Activated CD8-positive, alpha-beta memory T cell treated with anti-CD3 and anti-CD28 coated beads, Interleukin-2, amount 50 U/mL, for 24 hours (primary cell): ENCODE results near the gene SLC6A12.
"Not testable (repeated sequence)": the region's sequence is repeated elsewhere in the genome, so short reads cannot be mapped to it uniquely, and the experiment has no call there.

ENCODE experiments used
- DNase-seq: peaks from one replicate; pipeline ENCODE4 v3.0.0-alpha.2; 2020; ENCODE audit errors: extremely low read depth

SLC6A12 gene

DNA sequence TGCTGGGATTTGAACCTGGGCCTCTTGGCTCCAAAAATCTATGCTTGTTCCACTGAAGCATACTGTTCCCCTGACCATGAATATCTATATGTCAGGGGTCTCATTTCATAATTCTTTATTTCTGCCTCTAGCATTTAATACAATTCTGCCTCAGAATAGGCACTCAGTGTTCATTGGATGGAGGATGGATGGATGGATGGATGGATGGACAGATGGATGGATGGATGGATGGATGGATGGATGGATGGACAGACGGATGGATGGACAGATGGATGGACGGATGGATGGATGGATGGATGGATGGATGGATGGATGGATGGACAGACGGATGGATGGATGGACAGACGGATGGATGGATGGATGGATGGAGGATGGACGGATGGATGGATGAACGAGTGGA lies 3.1 kb upstream of the SLC6A12 start:
- DNase-seq: not testable (repeated sequence)

DNA sequence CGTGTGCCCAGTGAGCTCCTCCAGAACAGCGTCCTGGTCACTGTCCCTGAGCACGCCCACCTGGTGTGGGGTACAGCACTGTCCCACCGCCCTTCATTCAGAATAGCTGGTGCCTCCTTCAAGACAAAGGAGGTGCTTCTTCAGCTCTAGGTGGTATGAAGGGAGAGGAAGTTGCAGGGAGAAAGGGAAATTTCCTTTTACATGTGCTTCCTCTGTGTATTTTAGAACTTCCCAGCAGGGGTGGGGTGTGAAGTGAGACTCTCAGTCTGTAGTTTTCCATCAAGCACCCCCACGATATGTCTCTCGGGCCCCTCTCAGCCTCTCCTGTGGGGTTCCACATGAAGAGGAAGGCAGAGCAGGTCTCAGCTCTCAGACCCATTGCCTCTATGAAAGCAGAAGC lies 1.2 kb upstream of the SLC6A12 start:
- no peak for DNase-seq

DNA sequence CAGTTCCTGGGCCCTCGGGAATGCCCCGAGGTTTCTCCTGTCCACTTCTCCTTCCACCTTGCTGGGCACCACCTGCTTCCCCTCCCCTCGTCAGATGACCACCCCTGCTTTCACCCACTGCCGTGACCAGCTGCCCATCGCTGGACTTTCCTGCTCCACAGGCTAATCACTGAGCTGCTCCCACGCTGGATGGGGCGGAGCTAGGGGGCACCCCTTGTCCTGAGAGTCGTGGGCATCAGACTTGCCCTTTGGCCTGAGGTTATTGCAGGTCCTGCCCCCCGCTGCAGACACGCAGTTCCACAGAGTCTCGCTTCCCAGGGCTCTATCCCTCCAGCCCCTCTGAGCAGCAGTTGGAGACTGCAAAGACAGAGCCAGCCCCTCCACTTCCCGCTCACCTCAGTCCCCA lies 427 bp downstream of the SLC6A12 start:
- DNase-seq: no peak

DNA sequence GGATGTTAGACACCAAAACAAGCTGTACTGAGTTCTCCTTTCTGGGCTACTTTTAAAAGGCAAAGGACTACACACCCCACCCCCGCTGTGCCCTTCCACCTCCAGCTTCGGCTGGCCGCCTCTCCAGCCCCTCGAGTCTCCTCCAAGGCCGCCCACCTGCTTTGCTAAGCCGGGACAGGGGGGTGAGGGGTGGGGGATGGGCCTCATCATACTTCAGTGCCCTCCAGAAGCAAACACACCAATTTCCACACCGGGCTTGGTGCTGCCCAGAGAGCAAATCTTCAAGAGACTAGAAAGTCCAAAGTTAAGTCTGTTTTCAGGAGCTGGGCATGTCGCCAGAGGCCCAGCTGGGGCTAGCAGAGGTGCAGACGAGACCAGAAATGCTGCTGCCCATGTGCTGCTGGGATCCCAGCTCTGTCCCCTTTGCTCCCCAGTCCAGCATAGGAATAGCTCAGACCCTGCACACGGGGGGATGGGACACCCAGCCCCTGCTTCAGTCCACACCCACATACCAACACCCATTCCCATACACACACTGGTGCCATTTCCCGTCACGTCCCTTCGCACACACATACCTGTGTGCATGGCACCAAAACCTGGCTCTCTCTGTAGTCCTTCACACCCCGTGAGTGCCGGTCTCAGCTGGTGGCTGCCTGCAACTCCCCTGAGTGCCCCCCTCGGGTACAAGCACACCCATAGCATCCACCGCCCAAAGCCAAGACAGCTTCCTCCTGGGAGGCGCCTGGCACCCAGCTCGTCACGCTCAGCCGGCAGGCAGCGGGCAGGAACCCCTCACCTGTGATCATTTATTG lies 1.0 kb downstream of the SLC6A12 start:
- DNase-seq: no peak

DNA sequence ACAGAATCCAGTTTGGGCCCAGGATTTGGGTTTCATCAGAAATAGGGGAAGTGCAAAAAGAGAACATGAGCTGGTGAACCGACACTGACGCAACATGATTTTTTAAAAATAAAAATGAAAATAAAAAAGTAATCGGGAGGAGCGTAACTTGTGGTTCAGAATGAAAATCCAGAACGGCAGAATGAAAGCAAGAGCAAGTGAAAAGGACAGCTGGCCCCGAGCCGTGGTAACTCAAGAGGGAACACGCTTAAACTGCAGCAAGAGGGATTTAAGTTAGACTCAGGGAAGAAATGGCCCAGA lies 1.6 kb downstream of the SLC6A12 start:
- DNase-seq: no peak

DNA sequence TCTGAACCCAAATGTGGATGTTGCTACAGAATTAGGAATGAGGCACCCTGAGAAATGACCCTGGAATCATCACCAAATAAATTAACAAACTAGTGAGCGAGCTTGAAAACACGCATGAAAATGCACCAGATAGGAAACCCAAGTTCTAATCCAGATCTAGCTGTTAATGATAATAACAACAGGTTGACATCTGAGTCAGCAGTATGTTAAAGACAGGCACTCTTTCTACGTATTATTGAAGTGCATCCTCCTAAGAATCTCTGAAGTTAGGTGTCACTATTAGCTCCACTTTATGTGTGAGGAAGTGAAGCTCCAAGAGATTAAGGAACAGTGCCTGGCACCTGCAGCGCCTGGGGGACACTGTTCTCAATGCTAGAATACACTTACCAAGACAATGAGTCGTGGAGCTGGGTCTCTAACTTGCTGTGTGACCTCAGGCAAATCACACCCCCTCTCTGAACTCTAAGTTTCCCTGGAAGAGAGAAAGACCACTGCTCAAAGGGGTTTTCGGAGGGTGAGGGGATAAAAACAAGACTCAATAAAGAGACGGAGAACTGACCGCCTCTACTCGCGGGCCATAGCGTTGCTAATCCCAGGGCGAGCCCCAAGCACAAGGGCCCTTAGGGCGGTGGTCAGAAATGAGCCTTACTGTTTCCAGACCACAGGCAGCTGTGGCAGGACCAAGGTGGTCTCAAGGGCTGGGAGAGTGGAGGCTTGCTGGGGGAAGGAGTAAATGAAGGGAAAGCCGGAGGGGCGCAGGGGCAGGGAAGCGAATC lies 2.1 kb downstream of the SLC6A12 start:
- DNase-seq: no peak

DNA sequence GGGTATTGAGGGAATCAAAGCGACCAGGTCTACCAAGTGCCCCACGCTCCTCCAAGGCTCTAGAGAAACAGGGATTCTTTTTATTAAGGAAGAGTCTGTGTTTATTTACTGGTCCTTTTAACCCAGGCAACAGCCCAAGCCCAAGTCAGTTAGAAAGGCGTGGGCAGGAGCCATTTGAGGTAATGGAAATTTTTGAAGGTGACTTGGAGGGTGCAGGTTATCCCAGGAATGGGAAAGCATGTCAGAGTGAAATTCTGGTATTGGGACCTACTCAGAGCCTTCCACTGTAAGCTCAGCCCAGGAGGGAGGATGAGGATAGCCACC lies 2.9 kb downstream of the SLC6A12 start:
- no peak for DNase-seq

DNA sequence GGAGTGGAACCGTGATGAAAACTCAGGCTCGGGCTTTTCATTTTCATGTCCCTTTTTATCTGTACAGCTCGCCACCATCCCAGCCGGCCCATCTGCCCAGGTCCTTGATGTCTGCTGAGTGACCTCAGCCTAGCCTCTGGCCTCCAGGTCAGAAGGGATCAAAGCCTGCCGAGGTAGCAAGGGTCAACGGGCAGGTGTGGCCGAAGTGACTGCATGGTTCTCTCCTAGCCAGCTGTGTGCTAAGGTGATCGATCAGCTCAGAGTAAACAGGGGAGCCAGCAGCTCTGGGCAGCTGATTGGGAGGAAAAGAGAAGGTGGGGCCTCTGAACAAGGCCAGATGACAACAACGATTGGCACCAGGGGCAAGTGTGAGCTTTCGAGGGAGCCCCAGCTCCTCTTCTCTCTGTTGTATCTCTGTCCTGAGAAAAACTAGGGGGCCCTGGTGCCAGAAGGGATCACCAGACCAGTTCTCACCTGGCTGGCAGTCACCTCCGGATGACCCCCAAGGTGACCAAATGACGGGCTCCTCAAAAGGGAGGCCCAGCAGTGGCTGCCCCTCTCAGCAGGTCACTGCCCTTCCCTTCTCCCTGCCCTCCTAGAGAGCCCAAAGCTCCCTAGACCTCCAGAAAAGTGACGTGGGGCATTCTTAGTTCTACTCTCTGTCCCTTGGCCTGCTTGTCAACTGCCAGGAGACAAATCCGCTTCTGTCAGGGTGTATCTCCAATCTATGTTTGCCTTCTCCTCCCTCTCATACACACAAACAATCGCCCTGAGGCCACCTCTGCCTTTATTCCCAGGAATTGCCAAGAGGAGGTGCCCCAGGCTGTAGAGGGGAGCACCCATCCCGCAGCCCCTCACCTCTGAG lies 3.4 kb downstream of the SLC6A12 start:
- no peak for DNase-seq

DNA sequence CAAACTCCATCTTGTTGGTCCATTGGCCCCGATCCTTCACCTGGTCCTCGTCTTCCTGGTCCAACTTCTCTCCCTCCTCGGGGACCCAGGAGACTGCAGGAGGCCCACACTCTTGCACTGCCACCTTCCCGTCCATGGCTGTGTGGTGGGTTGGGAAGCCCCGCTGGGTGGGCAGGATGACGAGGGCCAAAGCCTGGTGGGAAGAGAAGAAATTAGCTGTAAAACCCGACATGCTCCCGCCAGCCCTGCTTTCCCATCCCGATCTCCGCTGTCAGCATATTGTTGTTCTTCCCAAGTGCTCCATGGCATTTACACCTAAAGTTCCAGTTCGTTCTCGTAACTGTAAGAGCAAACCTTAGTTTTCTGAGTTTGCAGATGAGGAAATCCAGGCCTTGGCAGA lies 4.1 kb downstream of the SLC6A12 start:
- no peak for DNase-seq

DNA sequence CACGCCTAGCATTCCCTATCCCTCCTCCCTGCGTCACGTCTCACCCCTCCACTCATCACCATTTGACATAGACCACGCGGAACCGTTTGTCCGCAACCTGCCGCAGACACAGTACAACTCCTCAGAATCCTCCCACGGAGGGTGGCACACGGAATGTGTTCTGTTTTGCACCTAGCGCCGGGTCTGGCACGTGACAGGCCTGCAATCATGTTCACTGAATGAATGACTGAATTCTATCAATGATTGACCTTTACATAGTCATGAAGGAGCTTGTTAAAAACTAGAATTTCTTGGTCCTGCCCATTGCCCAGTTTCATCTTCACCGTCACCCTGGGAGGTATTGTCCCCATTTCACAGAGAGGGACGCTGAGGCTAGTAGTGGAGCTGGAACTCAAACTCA lies 4.7 kb downstream of the SLC6A12 start:
- DNase-seq: no peak

DNA sequence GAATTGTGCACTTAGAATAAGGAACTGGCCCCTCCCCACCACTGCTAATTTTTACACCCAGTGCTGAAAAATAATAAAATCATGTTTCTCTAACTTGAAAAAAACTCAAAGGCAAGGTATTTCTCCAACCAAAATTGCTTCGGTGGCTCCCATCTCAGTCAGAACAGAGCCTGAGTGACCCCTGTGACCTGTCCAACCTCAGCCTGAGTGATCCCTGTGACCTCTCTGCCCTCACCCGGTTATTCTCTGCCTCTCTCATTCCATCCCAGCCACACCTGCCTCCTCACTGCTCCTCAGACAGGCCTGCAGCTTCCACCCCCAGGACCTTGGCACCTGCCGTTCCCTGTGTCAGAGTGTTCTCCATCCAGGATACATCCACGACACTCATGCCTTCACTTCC lies 5.1 kb downstream of the SLC6A12 start:
- no peak for DNase-seq

DNA sequence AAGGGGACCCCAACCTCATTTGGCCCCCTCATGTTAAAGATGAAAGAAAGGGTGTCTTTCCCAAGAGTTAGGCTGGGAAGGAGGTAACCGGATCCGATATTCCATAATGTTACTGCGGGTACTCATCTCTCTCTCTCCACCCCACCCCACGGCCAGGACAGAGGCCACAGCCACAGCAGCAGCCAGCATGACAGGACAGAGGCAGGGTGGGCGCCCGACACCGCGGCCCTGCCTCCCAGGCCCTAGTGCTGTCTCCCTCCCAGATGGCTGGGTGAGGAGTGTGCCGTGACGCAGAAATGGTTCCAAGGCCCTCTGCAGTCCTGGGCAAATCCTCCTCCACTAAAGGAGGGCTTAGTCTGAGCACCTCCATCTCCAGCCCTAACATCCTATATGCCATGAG lies 6.2 kb downstream of the SLC6A12 start:
- DNase-seq: no peak

DNA sequence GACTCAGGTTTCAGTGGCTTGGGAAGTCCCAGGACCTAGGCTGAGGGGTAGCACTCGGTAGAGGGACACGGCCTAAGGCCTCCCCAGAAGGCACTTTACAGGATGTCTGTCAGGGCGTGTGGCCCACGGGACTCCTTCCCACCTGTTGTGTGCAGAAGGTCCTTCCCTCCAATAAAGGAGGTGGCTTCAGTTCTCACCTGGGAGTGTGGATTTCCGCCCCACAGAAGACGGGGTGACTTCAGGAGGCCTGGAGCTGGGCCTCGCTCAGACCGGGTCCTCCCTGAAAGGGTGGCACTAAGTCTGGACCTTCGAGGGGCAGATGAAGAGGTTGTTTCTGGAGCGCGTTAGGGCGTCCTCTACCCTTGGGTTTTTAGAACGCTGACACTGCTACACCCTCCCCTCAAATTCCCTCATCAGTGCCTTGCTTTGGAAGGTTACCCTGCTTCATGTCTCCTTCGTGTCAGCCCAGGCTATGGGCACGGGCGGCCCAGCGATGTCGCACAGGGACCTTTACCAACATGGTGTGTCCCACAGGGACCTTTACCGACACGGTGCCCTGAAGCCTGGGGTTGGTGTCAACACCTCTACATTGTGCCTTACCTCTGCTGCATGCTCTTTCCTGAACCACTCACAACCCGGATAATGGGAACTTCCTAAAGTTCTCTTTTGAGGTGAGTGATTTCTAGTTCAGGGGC lies 7.1 kb downstream of the SLC6A12 start:
- no peak for DNase-seq

DNA sequence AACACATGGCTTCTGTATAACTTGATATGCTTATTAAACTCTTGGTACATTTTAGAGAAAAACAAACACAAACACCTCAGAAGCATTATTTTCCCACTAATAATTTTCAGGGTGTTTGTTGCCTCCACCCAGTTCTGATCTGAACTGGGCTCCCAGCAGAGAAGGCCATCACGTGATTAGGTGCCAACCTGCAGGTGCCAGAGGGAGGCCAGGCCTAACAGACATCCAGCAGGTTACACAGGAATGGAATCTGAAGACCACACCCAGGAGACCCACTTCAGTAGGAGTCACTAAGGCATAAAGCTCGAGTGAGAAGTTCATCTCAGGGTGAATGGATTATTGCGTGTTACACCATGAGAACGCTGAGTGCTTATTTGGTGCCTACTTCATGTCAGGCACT lies 8.9 kb downstream of the SLC6A12 start:
- DNase-seq: no peak

DNA sequence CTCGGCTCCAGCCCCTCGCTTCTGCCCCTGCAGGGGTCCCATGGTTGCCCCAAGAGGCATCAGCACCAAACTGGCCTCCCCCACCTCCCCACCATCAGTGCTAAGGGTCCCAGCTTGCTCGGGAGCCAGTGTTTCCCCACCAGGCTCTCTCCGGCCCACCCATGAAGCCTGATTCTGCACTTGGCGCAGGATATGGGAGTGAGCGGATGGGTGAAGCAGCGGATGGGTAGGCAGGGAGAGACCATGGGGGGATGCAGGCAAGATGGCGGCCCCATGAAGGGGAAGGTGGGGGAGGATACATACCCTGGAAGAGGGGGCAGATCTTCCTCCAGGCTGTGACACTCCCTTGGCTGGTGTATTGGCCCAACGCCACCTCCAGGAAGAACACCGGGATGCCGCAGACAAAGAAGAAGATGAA lies 9.7 kb downstream of the SLC6A12 start:
- no peak for DNase-seq

DNA sequence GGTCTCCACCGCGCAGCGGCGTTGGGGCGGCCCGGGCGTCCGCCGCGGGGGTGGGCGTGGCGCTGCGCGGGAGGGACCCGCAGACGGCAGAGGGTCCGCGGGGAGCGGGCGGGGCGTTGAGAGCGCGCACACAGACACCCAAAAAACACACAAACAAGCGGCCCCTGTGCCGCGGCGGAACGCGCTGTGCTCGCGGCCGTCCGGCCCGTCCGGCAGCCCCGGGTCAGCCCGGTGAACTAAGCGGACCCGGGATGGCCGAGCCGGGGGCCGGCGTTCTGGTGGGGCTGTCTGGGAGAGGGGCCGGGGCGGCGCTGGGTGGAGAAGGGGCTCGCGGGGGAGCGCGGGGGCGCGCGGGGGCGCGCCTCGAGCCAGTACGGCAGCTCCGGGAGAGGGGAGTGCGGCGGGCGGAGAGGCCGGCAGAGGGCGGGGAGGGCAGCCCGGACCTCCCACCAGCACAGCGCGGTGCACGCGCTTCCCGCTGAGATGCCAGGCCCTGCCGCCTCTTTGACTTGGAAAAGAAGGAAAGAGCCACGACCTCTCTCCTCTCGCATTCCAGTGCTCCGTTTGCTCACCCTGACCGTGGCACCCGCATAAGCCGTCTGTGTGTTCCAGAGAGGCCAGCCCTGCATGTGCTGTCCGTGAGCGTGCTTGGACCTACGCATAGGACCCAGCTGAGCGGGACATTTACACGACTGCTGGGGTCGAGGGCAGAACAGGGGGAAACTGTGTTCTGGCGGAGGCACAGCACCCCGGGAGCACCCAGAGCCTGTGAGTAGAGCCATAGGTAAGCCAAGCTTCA lies 10.3 kb downstream of the SLC6A12 start:
- DNase-seq: no peak

DNA sequence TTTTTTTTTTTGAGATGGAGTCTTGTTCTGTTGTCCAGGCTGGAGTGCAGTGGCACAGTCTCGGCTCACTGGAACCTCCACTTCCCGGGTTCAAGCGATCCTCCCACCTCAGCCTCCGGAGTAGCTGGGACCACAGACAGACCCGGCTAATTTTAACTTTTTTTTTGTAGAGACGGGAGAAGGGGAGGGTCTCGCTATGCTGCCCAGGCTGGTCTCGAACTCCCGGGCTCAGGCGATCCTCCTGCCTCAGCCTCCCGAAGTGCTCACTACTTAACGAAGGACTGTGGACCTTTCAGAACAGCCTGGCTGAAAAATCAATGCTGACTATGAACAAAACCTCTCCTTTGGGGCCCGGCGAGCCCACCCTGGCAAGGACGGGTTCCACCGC lies 10.9 kb downstream of the SLC6A12 start:
- DNase-seq: no peak

DNA sequence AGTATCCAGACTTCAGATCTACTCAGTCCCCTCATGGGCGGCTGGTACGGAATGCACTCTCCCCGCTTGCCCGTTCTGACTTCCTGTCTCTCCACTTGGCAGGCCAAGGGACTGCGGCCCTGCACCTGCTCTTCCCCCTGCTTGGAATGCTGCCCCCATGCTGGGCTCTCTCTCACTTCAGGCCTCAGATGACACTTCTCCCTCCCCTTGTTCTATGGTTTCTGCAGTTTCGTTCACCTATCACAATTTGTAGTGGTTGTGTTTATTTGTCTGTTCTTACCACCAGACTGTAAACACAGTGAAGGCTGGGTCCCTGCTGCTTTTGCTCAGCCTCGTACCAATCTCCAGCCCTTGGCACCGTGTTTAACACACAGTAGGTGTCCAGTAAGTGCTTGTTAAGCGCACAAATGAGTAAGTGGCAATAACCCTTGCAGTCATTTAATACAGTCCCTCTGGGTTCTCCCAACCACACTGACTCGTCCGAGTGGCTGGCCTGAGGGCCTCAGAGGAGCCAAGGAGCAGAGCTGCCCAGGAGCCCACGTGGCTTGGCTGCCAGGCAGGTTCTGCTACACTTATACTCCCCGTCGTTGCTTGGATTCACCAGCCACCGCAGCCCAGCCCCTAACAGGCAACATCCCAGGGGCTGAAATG lies 11.8 kb downstream of the SLC6A12 start:
- DNase-seq: no peak

DNA sequence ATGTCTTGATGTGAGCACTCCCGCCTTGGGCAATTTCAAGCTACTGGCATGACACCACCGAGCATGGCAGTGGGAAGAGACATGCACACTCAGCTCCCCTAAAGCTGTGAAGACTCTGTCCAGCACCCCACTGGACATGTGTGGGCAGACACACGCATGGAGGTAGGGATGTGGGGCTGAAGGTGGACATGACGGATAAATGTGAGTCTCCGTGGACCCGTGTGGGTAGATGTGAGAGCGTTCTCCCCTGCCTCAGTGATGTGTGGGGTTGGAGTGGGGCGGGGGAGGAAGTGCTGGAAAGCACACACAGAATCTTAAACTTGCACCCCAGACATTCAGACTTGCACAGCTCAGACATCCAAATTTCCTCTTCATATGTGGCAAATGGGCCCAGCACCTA lies 12.6 kb downstream of the SLC6A12 start:
- DNase-seq: no peak

DNA sequence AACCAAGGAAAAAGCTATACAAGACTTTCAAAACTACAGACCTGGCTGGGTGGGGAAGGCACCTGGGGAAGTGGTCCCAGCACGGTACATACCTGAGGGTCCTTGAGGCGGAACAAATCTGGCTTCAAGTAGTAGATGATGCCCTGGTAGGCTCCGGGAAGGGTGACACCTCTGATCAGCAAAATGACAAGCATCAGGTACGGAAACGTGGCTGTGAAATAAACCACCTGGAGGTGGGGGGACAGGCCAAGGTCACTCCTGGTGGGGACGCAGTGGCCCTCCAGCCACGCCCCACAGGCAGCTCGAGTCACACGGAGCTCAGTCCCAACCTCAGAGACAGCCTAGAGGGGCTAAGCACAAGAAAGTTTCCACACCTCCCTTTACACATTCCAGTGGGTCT lies 15.3 kb downstream of the SLC6A12 start:
- DNase-seq: no peak
